Measurements from ENCODE around the gene DCDC2C. TPM values are rescaled to one million over a fixed set of nuclear protein-coding genes. Genes with fewer than 3 reads are reported as not detected.

The DCDC2C gene
- total and polyA plus RNA-seq, 2 donors (not counting 1 experiment from before 2014, with no cell fraction given), result not detected

- Histone ChIP-seq H3K79me2 (ENCODE audit: control insufficient read depth, insufficient read depth, low read length) (no peaks in the 10 kb centered on the region), H3K36me3 (ENCODE audit: control insufficient read depth, insufficient read depth, low read length) (no peaks in the 10 kb centered on the region), H2AFZ (ENCODE audit: low read length) (no peak overlapping the region), H3K9me3 (ENCODE audit: control insufficient read depth, insufficient read depth, low read depth, low read length) (no peaks in the 10 kb centered on the region), H4K20me1 (ENCODE audit: control insufficient read depth, extremely low read depth, insufficient read depth, low read length) (no peaks in the 10 kb centered on the region), H3K4me1 (ENCODE audit: control insufficient read depth, extremely low read depth, insufficient read depth, low read length) (no peaks in the 10 kb centered on the region), H3K9ac (ENCODE audit: insufficient read depth, low read length) (no peak overlapping the region), H3K4me2 (ENCODE audit: extremely low read depth, insufficient read depth, low read length) (no peak overlapping the region), H3K4me3 (replicated peaks in 1 of 4; ENCODE audit: control extremely low read depth in 1 of 4, insufficient read depth in 1 of 4, low read depth in 3 of 4, low read length in 4 of 4) (no peak overlapping the region), H3K27me3 (ENCODE audit: control insufficient read depth, insufficient read depth, low read length) (no peaks in the 10 kb centered on the region), H3K27ac (ENCODE audit: insufficient read depth, low read length) (no peak overlapping the region)
- TF ChIP-seq CTCF (conservative IDR thresholded peaks at IDR 0.05 in 1 of 2, IDR thresholded peaks at IDR 0.05 in 1 of 2; ENCODE audit: low read depth in 1 of 2, low read length in 2 of 2), result no peak
- no peak for TF ChIP-seq EZH2 (IDR thresholded peaks at IDR 0.05; ENCODE audit: low read length, missing control alignments)
- DNase-seq (ENCODE audit: low read depth in 2 of 2), result no peak
These were observed 66.4 kb downstream of the DCDC2C start for GRCh38 chr2:3769766-3770165.

GRCh38 chr2:3770724-3771415 is 67.5 kb downstream of the DCDC2C start:
- H3K27ac ChIP-seq (ENCODE audit: insufficient read depth, low read length), result no peak overlapping the region
- no peak overlapping the region for H3K4me3 ChIP-seq (replicated peaks in 1 of 4; ENCODE audit: control extremely low read depth in 1 of 4, insufficient read depth in 1 of 4, low read depth in 3 of 4, low read length in 4 of 4)
- no peak overlapping the region for H3K4me2 ChIP-seq (ENCODE audit: extremely low read depth, insufficient read depth, low read length)
- H3K79me2 ChIP-seq (ENCODE audit: control insufficient read depth, insufficient read depth, low read length), result no peaks in the 10 kb centered on the region
- H3K27me3 ChIP-seq (ENCODE audit: control insufficient read depth, insufficient read depth, low read length), result no peaks in the 10 kb centered on the region
- TF ChIP-seq EZH2 (IDR thresholded peaks at IDR 0.05; ENCODE audit: low read length, missing control alignments), result no peak
- no peak for TF ChIP-seq CTCF (conservative IDR thresholded peaks at IDR 0.05 in 1 of 2, IDR thresholded peaks at IDR 0.05 in 1 of 2; ENCODE audit: low read depth in 1 of 2, low read length in 2 of 2)
- no peak overlapping the region for H3K9ac ChIP-seq (ENCODE audit: insufficient read depth, low read length)
- no peaks in the 10 kb centered on the region for H3K4me1 ChIP-seq (ENCODE audit: control insufficient read depth, extremely low read depth, insufficient read depth, low read length)
- H3K9me3 ChIP-seq (ENCODE audit: control insufficient read depth, insufficient read depth, low read depth, low read length), result no peaks in the 10 kb centered on the region
- H4K20me1 ChIP-seq (ENCODE audit: control insufficient read depth, extremely low read depth, insufficient read depth, low read length), result no peaks in the 10 kb centered on the region
- H3K36me3 ChIP-seq (ENCODE audit: control insufficient read depth, insufficient read depth, low read length), result no peaks in the 10 kb centered on the region
- no peak overlapping the region for H2AFZ ChIP-seq (ENCODE audit: low read length)
- DNase-seq (ENCODE audit: low read depth in 2 of 2), result no peak

- Histone ChIP-seq H4K20me1 (ENCODE audit: control insufficient read depth, extremely low read depth, insufficient read depth, low read length) (no peaks in the 10 kb centered on the region), H3K27ac (ENCODE audit: insufficient read depth, low read length) (no peak overlapping the region), H3K36me3 (ENCODE audit: control insufficient read depth, insufficient read depth, low read length) (no peaks in the 10 kb centered on the region), H3K4me3 (replicated peaks in 1 of 4; ENCODE audit: control extremely low read depth in 1 of 4, insufficient read depth in 1 of 4, low read depth in 3 of 4, low read length in 4 of 4) (no peak overlapping the region), H2AFZ (ENCODE audit: low read length) (no peak overlapping the region), H3K4me2 (ENCODE audit: extremely low read depth, insufficient read depth, low read length) (no peak overlapping the region), H3K9ac (ENCODE audit: insufficient read depth, low read length) (no peak overlapping the region), H3K9me3 (ENCODE audit: control insufficient read depth, insufficient read depth, low read depth, low read length) (no peaks in the 10 kb centered on the region), H3K27me3 (ENCODE audit: control insufficient read depth, insufficient read depth, low read length) (no peaks in the 10 kb centered on the region), H3K79me2 (ENCODE audit: control insufficient read depth, insufficient read depth, low read length) (no peaks in the 10 kb centered on the region), H3K4me1 (ENCODE audit: control insufficient read depth, extremely low read depth, insufficient read depth, low read length) (no peaks in the 10 kb centered on the region)
- TF ChIP-seq CTCF (conservative IDR thresholded peaks at IDR 0.05 in 1 of 2, IDR thresholded peaks at IDR 0.05 in 1 of 2; ENCODE audit: low read depth in 1 of 2, low read length in 2 of 2) (no peak), EZH2 (IDR thresholded peaks at IDR 0.05; ENCODE audit: low read length, missing control alignments) (no peak)
- DNase-seq (ENCODE audit: low read depth in 2 of 2), result no peak
These were observed 68.2 kb downstream of the DCDC2C start for GRCh38 chr2:3771576-3771975.

Data from fibroblast of lung (primary cell).